Measurements from ENCODE around the gene MDFIC.

Gene MDFIC

GRCh38 chr7:114925434-114925833 is 3.5 kb downstream of the MDFIC start:
- in situ Hi-C loops (cut with MboI; ENCODE audit: low sequenced_read_pairs): no loop called here

GRCh38 chr7:114928060-114928459 is 6.2 kb downstream of the MDFIC start:
- in situ Hi-C loops (cut with MboI; ENCODE audit: low sequenced_read_pairs): no loop called here

- in situ Hi-C loops (cut with MboI; ENCODE audit: low sequenced_read_pairs): no loop called here
These were observed 7.7 kb downstream of the MDFIC start for GRCh38 chr7:114929570-114929969.

- in situ Hi-C loops (cut with MboI; ENCODE audit: low sequenced_read_pairs): no loop called here
These were observed 8.3 kb downstream of the MDFIC start for GRCh38 chr7:114930107-114930661.

DNA sequence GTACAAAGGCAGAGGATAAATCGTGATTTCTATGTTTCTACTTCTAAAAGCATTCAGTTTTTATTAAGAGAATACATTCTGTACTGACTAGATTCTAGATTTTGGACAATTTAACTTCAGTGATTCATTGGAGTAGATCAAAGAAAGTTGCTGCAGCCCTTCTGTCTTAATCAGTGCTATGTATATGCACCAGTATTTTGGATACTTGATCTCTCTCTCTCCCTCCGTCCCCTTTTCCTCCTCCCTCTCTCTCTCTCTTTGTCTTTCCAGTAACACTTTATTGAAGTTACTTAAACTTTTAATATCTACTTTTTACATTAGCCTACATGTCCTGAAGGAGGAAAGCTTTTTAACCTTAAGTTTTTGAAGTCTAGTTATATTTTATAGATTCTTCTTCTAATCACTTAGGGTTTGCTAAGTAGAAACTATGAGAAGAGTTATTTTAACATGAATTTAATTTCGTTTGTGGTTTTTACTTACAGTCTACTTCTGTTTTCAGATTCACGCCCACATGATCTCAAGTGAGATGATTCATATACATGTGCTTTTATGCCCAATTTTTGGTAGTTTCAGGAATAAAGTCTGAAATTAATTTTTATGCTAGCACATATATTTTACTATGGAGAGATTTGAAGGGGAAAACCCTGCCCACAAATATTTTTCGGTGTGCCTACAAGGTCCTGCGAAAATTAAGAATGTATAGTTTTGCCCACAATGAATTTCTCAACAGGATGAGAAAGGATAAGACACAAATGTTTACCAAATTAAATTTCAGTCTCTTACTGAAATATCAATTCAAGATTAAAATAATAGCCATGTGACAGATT is 9.1 kb downstream of the MDFIC start:
- in situ Hi-C loops (cut with MboI; ENCODE audit: low sequenced_read_pairs): no loop called here

GRCh38 chr7:114931656-114932011 is 9.7 kb downstream of the MDFIC start:
- in situ Hi-C loops (cut with MboI; ENCODE audit: low sequenced_read_pairs): no loop called here

GRCh38 chr7:114932991-114933390 is 11.1 kb downstream of the MDFIC start:
- in situ Hi-C loops (cut with MboI; ENCODE audit: low sequenced_read_pairs): no loop called here

GRCh38 chr7:114933658-114934057 is 11.8 kb downstream of the MDFIC start:
- in situ Hi-C loops (cut with MboI; ENCODE audit: low sequenced_read_pairs): no loop called here

GRCh38 chr7:114934086-114934485 is 12.2 kb downstream of the MDFIC start:
- in situ Hi-C loops (cut with MboI; ENCODE audit: low sequenced_read_pairs): no loop called here

- in situ Hi-C loops (cut with MboI; ENCODE audit: low sequenced_read_pairs): no loop called here
These were observed 12.8 kb downstream of the MDFIC start for GRCh38 chr7:114934713-114935112.

GRCh38 chr7:114936471-114936870 is 14.6 kb downstream of the MDFIC start:
- in situ Hi-C loops (cut with MboI; ENCODE audit: low sequenced_read_pairs): no loop called here

GRCh38 chr7:114937446-114937845 is 15.6 kb downstream of the MDFIC start:
- in situ Hi-C loops (cut with MboI; ENCODE audit: low sequenced_read_pairs): no loop called here

DNA sequence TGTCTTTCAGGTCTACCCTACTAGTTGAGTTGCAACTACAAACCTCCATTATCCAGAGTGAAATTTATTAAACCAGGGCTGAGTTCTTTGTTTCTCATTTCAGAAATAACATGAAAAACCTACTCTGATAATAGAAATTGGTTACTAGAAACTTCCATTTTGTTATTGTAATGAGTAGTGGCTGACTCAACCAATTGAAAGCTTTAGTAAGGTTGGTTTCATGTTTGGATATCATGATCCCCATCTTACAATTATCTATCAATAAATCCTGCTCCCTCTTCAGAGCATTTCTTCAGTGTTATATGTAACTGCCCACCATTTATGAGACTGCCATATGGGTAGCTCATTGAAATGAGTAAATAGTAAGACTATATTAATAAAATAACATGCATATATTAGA is 16.9 kb downstream of the MDFIC start:
- in situ Hi-C loops (cut with MboI; ENCODE audit: low sequenced_read_pairs): no loop called here

GRCh38 chr7:114939484-114940097 is 17.7 kb downstream of the MDFIC start:
- in situ Hi-C loops (cut with MboI; ENCODE audit: low sequenced_read_pairs): no loop called here

DNA sequence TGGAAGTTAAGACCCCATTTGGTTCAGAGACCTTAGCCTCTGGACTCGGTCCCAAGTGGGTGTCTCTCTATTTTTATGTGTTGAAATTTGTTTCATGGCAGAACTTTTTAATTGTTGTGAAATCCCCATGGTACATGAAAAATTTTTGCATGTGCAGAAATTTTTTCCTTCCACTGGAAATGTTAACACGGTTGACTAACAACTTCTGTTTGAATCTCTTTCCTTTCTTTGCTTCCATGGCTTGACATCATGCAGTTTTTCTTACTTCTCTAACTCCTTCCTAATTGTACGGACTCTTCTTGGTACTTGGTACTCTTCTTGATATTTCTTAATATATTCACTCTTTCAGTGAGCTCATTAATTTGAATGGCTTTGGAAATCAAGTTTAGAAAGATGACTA is 18.3 kb downstream of the MDFIC start:
- in situ Hi-C loops (cut with MboI; ENCODE audit: low sequenced_read_pairs): no loop called here

- in situ Hi-C loops (cut with MboI; ENCODE audit: low sequenced_read_pairs): no loop called here
These were observed 19.8 kb downstream of the MDFIC start for GRCh38 chr7:114941692-114942091.

- in situ Hi-C loops (cut with MboI; ENCODE audit: low sequenced_read_pairs): no loop called here
These were observed 20.7 kb downstream of the MDFIC start for GRCh38 chr7:114942446-114943175.

GRCh38 chr7:114943530-114943929 is 21.6 kb downstream of the MDFIC start:
- in situ Hi-C loops (cut with MboI; ENCODE audit: low sequenced_read_pairs): no loop called here

GRCh38 chr7:114943953-114944744 is 22.3 kb downstream of the MDFIC start:
- in situ Hi-C loops (cut with MboI; ENCODE audit: low sequenced_read_pairs): no loop called here

GRCh38 chr7:114944745-114945625 is 23.1 kb downstream of the MDFIC start:
- in situ Hi-C loops (cut with MboI; ENCODE audit: low sequenced_read_pairs): no loop called here

Measured in HL-60/S4 treated with phorbol 12-myristate 13-acetate at 8.2 ng/mL for 4 days and 3 days (cell line).